Activated CD4-positive, alpha-beta T cell treated with anti-CD3 and anti-CD28 coated beads for 1 hour (primary cell): Measurements from ENCODE around the gene GPAT2.
"Not testable (repeated sequence)": the region's sequence is repeated elsewhere in the genome, so short reads cannot be mapped to it uniquely, and the experiment has no call there.

Experiments used
- DNase-seq: peaks from one replicate; pipeline ENCODE4 v3.0.0-alpha.2; 2020

The GPAT2 gene

DNA sequence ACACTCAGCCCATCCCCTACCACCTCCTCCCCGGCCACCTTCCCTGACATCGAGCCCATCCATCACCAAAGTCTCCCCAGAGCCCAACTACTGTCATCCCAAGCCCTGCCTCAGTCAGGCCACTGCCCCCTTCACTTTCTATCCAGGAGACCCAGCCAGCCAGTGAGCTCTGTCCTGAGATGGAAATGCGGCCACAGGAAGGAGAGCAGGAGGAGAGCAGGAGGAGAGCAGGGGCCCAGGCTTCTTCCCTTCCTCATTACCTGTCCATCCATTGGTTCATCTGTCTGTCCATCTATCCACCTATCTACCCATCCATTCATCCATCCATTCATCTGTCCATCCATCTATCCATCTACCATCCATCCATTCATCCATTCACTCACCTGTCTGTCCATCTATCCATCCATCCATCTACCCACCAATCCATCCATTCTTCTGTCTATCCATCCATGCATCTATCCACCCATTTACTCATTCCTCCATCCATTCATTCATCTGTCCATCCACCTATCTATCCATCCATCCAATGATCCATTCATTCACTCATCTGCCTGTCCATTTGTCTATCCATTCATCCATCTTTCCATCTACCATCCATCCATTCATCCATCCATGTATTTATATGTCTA lies 29.4 kb upstream of the GPAT2 start:
- not testable (repeated sequence) for DNase-seq

DNA sequence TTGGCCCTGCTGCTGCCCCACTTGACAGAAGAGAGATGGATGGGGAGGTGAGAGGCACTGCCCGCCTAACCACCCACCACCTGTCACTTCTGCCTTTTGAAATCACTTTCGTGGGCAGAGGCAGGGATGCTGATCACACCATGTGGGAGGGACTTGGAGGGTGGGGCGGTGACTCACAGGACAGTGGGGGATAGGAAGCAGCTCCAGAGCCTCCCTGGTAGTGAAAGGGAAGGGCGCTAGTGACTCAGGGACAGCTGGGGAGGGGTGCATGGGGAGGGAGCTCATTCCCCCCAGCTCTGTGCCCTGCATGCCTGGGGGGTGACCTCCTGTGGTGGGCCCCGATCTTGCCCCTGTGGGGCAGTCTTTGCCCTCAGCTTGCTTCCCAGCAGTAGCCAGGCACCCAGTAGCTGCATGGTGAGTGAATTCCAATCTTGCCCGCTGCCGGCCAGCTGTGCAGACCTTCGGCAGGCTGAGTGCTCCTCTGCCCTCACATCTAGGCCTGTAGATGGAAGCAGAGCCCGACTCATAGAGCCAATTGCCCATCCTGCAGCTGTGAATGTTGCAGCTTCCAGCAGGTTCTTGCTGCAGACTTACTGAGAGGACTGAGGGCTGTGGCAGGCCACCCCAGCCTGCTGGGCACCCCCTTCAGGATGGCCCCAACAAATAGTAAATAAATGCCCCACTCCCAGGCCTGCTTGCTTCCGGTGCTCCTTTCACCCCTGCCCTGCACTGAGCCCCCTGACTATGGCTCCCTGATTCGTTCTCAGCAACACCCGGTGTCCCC lies 28.6 kb upstream of the GPAT2 start:
- DNase-seq, result not testable (repeated sequence)

DNA sequence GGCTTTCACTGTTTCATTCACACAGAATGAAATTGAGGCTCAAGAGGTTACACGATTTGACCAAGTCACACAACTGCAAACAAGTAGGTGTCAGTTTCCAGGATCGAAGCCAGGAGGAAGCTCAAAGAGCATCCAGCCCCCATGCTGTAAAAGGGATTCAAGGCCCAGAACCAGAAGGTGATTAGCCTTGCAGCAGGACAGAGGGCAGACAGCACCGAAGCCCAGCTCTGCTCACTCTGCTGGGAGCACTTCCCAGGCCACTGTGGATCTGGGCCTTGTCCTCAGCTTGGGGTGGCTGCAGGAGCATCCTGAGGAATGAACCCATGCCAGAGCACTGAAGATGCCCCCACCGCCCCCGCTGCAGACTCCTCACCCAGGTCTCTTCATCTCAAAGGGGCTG lies 27.8 kb upstream of the GPAT2 start:
- DNase-seq, result not testable (repeated sequence)

DNA sequence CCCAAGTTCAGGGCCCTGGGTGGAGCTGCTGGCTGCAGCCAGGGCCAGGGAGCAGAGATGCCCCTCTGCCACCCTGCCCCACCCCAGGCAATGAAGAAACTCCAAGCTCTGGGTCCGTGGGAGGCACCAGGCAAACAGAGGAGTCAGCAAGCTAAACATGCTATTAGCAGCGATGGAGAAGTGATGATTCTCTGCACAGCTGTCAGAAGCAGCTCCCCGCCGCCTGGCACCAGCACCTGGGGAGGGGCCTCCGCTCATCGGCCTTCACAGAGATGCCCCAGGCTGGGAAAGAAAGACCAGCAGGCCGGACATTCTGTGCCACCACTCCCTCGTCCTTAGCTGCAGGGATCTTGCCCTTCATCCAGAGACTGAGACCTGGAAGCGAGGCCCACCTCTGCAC lies 27.2 kb upstream of the GPAT2 start:
- DNase-seq, result not testable (repeated sequence)

DNA sequence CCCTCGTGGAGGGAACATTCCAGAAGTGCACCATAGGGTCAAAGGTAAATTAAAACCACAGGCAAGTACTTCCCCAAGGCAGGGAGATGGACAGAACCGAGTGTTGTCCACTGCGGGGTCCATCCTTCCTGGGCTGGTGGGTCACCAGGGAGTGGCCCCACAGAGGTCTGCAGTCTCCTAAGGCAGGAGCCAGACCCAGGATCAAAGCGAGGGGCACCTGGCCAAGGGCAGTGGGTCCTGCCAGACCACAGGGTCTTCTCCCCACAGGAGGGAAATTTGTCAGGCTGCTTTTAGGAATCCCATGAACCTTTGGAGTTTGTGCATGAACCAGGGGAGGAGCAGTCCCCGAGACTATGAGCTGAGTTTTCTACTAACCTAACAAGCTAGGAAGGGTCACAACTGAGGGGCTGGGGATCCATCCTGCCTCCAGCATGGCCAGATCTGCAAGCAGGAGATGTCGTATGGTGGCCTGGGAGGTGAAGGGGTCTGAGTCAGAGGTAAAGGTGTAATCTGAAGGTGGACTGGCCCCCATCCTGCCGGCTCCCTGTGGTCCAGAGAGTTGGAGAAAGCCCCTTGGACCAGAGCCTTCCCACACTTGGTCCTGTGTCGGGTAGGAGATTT lies 26.6 kb upstream of the GPAT2 start:
- DNase-seq, result not testable (repeated sequence)

DNA sequence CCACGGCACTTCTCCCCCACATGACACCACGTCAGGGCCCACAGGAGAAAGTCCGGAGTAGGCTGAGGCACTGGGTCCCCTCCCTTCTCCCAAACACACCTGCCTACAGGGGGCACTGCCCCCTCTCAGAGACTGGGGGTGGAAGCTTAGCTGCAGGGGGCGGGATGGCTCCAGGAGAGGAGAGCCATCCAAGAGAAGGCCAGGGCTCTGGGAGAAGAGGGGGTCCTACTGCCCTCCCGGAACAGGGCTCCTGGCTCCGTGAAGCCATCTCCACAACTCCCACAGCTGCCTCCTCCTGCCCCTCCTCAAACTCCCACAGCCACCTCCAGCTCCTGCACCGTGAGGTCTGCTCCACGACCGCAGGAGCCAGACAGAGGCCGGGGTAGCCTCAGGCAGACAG lies 25.6 kb upstream of the GPAT2 start:
- not testable (repeated sequence) for DNase-seq

DNA sequence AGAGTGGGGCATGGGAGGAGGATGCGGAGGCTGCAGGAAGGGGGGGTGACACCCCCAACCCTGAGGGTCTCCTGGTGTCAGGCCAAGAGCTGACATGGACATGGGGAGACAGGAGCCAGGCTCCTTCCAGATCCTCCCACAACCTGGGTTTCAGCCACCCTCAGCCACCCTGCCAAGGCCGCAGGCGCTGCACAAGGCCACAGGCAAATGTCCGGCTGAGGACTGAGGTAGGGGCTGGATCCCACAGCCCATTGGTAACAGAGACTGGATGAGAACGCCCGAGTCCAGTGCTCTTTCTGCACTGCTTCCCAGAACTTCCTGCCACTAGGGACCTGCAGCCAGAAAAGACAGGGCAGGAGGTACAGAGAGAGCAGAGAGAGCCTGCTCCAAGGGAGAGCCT lies 24.7 kb upstream of the GPAT2 start:
- DNase-seq, result not testable (repeated sequence)

DNA sequence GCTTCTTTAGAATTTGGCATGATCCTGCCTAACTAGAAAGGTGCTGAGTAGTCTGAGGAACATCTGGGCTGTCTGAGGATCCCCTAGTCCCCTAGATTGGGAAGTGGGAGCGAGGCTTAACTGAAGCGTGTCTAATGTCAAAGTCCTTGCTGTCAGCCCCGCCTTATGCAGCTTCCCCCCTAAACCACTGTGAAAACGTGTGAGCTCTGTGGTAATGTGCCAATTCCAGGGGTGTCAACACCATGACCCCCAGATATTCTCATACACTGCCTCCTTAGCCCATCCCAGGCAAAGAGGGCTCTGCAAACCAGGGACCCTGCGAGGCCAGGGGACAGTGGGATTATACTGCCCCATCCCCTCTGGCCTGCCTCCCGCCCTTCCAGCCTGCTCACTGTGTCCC lies 21.1 kb upstream of the GPAT2 start:
- not testable (repeated sequence) for DNase-seq

DNA sequence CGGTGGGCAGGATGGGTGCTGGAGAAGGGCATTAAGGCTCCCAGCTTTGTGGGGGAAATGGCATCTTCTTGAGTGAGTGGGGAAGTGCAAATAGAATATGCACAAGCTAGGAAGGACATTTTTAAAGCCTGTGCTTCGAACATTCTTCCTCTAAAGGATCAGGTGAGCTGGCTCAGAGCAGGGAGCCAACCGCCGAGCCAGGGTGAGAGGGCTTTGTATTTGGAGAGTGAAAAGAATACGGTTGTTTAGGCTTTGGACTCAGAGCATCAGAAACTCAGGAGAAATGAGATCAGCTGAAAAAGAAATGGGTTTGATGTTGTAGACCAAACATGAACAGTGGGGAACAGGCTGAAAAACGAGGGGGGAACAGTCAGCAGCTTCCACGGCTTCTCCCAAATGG lies 19.8 kb upstream of the GPAT2 start:
- not testable (repeated sequence) for DNase-seq

DNA sequence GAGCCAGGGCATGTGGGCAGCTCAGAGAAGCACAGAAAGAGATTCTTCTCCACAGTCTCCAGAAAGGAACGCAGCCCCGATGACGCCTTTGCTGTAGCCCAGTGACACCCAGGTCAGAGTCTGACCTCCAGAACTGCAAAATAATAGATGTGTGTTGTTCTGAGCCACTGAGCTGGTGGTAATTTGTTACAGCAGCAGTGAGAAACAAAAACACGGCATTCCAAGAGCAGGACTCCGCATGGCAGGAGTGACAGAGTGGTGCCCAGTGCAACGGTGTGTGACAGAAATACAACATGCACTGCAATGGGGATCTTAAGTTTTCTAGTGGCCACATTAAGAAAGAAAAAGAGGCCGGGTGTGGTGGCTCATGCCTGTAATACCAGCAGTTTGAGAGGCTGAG lies 18.7 kb upstream of the GPAT2 start:
- DNase-seq, result not testable (repeated sequence)

DNA sequence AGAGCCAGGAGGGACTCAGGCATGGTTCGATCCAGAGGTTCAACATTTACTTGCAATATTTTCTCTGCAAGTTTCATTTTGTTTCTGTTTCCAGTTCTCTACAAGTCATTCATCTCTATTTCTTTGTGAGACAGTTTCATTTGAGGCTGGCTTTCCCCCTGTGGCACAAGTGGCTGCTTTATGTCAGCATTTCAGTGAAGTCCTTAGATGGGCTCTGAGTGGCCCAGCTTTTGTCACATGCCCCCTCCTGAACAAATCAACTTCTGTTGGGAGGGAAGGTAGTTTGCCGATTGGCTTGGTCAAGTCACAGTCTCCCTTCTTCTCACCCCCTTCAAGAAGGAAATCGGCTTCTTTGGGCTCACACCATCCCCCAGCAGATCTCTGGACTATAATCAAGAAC lies 17.9 kb upstream of the GPAT2 start:
- not testable (repeated sequence) for DNase-seq

DNA sequence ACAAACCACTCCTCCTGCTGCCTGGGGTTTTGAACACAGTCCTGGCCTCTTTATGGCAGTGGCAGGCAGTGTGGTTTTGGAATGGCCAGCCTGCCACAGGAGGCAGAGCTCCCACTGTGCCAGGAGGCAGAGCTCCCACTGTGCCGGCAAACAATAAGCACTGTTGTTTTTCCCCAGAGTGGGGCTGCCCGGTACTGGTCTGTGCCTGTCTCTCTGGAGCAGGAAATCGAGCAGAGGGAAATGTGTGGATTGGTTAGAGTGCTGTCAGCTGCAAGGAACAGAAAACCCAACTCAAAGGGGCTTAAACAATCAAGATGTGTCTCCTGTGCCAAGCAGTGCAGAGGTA lies 15.2 kb upstream of the GPAT2 start:
- not testable (repeated sequence) for DNase-seq

DNA sequence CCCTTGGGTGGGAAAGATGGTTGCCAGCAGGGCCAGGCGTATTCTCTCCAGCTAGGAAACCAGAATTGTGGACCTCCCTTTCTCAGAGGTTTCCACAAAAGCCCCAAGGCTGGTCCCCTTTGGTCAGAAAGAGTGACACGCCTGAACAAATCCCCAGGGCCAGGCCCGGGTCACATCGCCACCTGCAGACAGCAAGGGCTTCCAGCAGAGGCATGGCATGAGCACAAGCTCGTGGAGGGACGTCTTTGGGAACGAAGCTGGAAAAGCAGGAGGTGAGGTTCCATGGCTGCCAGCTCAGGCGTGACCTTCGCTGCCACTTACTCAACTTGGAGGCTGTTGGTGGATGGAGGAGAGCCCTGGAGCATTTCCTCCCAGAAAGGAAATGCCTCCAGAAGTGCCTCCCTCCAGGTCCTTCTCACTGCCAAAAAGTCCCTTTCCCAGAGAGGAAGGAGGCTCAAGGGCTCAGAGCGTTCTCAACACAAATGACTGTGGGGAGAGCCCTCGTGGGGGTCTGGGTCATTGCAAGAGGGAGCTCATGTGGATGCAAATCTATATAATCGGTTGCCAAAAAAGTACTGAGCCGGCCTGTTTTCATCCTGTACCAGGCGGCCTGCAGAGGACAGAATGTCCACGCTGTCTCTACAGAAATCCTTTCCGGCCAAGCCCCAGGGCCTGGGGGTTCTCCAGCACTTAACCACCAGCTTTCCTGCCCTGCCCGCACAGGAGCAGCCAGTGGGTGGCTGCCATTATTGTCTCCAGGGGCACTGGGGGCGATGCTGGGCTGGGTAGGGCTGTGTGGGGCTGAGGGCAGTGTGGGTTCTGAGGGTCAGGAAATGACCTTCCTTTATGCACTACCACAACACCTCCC lies 14.6 kb upstream of the GPAT2 start:
- DNase-seq, result not testable (repeated sequence)

DNA sequence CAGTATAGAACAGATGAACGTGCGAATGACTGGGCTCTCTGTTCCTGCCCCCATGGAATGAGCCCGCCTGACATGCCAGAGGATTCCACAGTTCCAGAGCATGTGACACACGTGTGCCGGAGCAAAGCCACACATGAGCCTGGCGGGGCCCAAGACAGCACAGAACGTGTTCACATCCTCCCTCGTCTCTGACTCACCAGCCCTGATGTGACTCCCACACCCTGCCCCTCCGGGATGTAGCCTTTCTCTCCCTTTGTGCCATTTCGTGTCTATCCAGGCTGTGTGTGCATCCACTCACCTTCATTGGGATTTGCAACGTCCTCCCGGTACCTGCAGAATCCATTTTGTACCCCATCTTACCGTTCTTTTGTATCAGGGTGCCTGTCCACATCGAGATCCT lies 838 bp upstream of the GPAT2 start:
- not testable (repeated sequence) for DNase-seq

DNA sequence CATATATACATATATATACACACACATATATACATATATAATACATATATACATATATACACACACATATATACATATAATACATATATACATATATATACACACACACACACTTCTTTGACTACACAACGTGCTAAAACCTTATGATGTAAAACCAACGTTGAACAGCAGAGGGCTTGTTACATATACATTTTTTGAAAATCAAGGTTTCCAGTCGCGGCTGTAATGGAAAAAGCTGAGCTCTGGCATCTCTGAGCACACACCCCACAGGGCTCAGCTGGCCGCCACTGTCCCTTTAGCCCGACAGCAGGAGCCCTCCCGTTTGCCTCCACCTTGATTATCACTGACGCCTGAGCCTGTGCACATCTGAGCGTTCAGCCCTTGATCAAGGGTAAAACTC lies 719 bp downstream of the GPAT2 start:
- DNase-seq, result not testable (repeated sequence)

DNA sequence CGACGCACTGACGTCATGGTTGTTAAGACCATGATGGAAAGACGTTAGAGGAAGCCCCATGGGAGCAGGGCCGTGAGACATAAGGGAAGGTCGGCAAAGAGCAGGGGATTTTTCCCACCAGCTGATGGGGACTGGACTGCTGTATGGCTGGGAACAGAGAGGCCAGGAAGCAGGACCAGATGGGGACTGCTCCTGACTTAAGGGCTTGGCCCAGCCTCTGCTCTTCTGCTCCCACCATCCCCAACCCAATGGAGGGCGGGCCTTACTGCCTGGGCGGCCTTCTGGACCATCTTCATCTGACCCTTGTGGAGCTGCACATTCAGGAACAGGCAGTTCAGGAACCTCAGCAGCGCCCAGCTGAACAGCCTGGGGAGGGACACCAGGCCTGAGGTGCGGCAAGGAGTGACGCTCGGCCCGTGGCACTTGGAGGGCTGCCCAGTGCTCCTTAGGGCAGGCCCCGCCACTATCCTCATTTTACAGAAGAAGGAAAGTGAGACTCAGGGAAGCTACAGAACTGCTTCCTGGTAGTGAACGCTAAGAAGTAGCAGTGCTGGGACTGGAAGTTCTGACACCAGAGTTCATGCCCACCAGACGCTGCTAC lies 6.9 kb downstream of the GPAT2 start:
- DNase-seq, result not testable (repeated sequence)

DNA sequence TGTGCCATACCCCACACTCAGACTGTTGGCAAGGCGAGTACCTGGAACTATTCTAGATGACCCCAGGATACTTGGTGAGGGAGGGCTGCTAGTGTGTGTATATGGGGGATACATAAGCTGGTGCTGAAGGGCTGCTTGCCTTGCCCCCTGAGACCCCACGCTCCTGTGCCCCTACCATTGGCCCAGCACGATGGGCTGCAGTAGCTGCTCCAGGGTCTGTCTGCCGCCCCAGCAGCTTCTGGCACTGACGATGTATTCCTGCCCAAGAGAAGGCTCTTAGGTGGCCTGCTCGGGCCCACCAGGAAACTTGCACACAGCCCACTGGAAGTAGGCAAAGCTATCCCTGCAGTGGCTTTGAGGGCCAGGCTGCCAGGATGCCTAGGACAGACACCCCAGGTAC lies 9.0 kb downstream of the GPAT2 start:
- DNase-seq, result not testable (repeated sequence)

DNA sequence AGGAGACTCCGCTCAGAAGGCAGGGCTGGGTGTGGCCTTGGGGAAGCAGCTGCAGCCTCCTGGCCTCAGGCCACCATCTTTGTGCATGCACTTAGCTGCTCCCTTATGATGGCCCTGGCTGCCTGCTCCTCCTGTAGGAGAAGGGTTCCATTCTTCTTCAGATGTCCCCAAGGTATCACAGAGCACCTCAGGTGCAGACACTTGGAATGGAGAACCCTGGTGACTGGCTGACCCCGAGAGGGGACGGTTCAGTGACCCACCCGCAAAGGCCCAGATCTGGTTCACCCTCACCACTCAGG lies 9.6 kb downstream of the GPAT2 start:
- no peak for DNase-seq

DNA sequence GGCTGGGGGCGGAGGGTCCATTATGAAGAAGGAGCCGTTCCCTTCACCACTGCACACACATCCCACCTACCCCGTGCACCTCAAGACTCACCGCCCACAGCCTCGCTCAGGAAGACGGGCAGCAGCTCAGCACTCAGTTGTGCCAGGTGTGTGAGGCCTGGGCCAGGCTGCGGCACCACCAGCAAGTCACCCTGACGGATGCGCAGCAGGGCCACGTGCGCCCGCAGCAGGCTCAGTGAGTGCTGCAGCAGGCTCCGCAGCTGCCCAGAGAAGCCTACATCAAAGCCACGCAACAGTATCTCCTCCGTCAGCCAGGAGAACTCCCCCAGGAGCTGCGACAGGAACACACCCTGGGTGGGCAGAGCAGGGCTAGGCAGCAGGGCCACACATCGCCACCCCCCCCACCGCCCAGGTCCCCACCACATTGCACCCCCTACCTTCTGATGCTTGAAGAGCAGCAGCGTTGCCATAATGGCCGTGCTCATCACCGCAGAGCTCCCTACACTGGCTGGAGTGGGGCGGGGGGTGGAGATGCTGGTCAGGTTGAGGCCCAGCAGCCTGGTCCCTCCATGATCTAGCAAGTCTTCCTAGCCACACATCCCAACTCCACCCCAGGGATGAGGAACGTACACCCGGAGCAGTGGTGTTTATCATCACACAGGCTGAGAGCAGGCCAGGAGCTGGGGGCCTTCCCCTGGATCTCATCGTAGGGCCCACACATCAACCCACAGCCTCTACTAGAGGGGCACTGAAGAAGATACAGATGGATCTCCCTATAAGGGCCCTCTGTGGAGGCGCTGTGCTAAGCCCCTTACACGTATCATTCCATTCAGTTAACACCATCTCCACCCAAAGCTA lies 10.2 kb downstream of the GPAT2 start:
- no peak for DNase-seq

DNA sequence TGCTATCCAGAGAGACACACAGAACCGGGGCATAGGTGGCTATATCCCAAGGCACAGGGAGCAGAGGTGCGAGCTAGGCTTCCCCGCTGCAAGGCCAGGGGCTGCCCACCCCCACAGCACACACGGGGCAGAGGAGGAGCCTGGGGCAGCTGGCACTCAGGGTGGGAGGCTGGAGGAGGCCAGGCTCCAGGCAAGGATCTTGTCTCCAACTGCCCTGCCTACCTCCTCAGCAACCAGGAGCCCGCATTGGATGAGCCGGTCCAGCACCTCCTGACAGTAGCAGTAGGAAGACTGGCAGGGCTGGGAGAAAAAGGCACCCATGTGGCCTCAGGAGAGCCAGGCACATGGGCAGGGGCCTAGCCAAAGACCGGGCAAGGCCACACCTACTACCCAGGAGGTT lies 11.0 kb downstream of the GPAT2 start:
- not testable (repeated sequence) for DNase-seq

DNA sequence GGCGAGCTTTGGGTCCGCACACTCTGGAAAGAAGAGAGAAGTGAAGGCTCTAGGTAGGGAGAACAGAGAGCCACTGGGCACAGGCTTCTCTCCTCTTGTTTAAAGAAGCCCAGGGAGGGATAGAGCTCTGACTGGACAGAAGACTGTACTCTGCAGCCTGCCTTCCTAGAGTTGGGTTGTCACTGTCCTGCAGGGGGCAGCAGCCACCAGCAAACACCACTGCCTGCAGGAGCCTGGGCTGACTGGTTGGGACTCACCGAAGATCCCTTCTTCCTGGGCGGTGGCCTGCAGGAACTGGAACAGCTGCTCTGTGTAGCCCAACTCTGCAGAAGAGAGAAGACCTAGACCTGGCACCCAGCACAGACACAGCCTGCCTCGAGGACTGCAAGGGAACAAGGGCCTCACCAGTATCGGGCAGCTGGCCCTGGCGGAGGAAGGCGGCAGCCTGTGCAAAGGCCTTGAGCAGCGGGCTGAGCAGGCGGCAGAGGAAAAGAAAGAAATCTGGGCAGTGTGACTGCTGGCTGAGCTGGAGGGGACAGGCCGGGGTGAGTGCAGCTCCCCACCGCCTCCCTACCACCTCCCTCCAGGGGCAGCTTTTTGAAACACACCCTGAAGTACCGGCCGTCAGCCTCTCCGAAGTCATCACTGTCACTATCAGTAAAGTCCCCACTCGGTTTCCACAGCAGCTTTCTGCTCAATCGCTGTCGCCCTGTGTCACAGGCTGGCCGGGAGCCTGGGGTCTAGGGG lies 11.8 kb downstream of the GPAT2 start:
- peak; percentile 40 for DNase-seq
